8988T (cell line): ENCODE data around the gene TNPO3.

ENCODE experiments used
- DNase-seq: peaks from one replicate; pipeline ENCODE4 v3.0.0; 2011

TNPO3 gene

GRCh38 chr7:129054438-129055293 lies at the start of gene TNPO3:
TNPO3 (minus strand) TSS chr7:129055111; CDS start chr7:129054770, 341 bp downstream.
- DNase-seq: peak; percentile 77

- DNase-seq: no peak
Measured at GRCh38 chr7:129103561-129104324, 48.8 kb upstream of the TNPO3 start.

- DNase-seq: no peak
Measured at GRCh38 chr7:129101746-129102145, 46.8 kb upstream of the TNPO3 start.

- no peak for DNase-seq
Measured at GRCh38 chr7:129100827-129101166, 45.9 kb upstream of the TNPO3 start.

GRCh38 chr7:129098409-129099084 lies 43.6 kb upstream of the TNPO3 start:
- no peak for DNase-seq

- DNase-seq: no peak
Measured at GRCh38 chr7:129095258-129095657, 40.3 kb upstream of the TNPO3 start.

GRCh38 chr7:129094501-129094900 lies 39.6 kb upstream of the TNPO3 start:
- DNase-seq: no peak

- no peak for DNase-seq
Measured at GRCh38 chr7:129093867-129094456, 39.1 kb upstream of the TNPO3 start.

GRCh38 chr7:129091484-129092002 lies 36.6 kb upstream of the TNPO3 start:
- DNase-seq: peak; percentile 43

- DNase-seq: no peak
Measured at GRCh38 chr7:129090300-129090907, 35.5 kb upstream of the TNPO3 start.

- DNase-seq: no peak
Measured at GRCh38 chr7:129089521-129090212, 34.8 kb upstream of the TNPO3 start.

GRCh38 chr7:129084801-129085551 lies 30.1 kb upstream of the TNPO3 start:
- no peak for DNase-seq

GRCh38 chr7:129083525-129083924 lies 28.6 kb upstream of the TNPO3 start:
- DNase-seq: no peak

GRCh38 chr7:129078455-129078854 lies 23.5 kb upstream of the TNPO3 start:
- no peak for DNase-seq

- DNase-seq: no peak
Measured at GRCh38 chr7:129076886-129077285, 22.0 kb upstream of the TNPO3 start.

- no peak for DNase-seq
Measured at GRCh38 chr7:129074994-129075393, 20.1 kb upstream of the TNPO3 start.

- DNase-seq: no peak
Measured at GRCh38 chr7:129074361-129074871, 19.5 kb upstream of the TNPO3 start.

GRCh38 chr7:129073738-129074137 lies 18.8 kb upstream of the TNPO3 start:
- DNase-seq: no peak

- no peak for DNase-seq
Measured at GRCh38 chr7:129073204-129073603, 18.3 kb upstream of the TNPO3 start.

- no peak for DNase-seq
Measured at GRCh38 chr7:129072479-129073011, 17.6 kb upstream of the TNPO3 start.

- DNase-seq: no peak
Measured at GRCh38 chr7:129069021-129069420, 14.1 kb upstream of the TNPO3 start.
